Heart left ventricle (tissue), 16 donors: ENCODE measurements around the gene SCGB1D4. TPM values are rescaled to one million over a fixed set of nuclear protein-coding genes. Genes with fewer than 3 reads are reported as not detected.
"Not testable (repeated sequence)": the region's sequence is repeated elsewhere in the genome, so short reads cannot be mapped to it uniquely, and the experiment has no call there.

Experiments
- ATAC-seq, 4 donors: fragments of 200-7000 bp; cut with Tn5 transposase; one replicate each; pipeline ENCODE4 v1.9.1; 2020 to 2022; ENCODE audit warnings: moderate library complexity in 4 of 4, mild to moderate bottlenecking in 3 of 4, moderate number of reproducible peaks in 1 of 4
- DNase-seq, 5 donors: peaks; one replicate each; pipeline ENCODE4 v3.0.0-alpha.2; 2020
- H3K27ac ChIP-seq, 12 donors: fragments of 200-600 bp; sonication (generic) in 4 of 12; one replicate each; pipeline versions ENCODE4 v1.5.0 to v1.8.0; 2016 to 2022; ENCODE audit warnings: mild to moderate bottlenecking in 2 of 12
- H3K27me3 ChIP-seq, 9 donors: fragments of 200-600 bp; sonication (generic) in 2 of 9; one replicate each; pipeline versions ENCODE4 v1.5.1 to v1.8.0; 2016 to 2022; ENCODE audit warnings: mild to moderate bottlenecking in 3 of 9
- H3K36me3 ChIP-seq, 9 donors: fragments of 200-600 bp; sonication (generic) in 2 of 9; one replicate each; pipeline versions ENCODE4 v1.5.0 to v1.8.0; 2018 to 2022; ENCODE audit warnings: mild to moderate bottlenecking in 2 of 9
- H3K4me1 ChIP-seq, 12 donors: fragments of 200-600 bp; sonication (generic) in 4 of 12; one replicate each; pipeline versions ENCODE4 v1.5.0 to v1.8.0; 2016 to 2022; ENCODE audit warnings: mild to moderate bottlenecking in 3 of 12
- H3K4me3 ChIP-seq, 12 donors: fragments of 200-600 bp; sonication (generic) in 4 of 12; one replicate each; pipeline versions ENCODE4 v1.5.0 to v1.8.0; 2017 to 2022; ENCODE audit warnings: mild to moderate bottlenecking in 9 of 12, moderate library complexity in 4 of 12
- H3K9me3 ChIP-seq, 12 donors: fragments of 200-600 bp; sonication (generic) in 4 of 12; one replicate each; pipeline versions ENCODE4 v1.5.0 to v1.8.0; 2016 to 2022; ENCODE audit warnings: mild to moderate bottlenecking in 1 of 12
- CTCF ChIP-seq, 12 donors: fragments of 200-600 bp; sonication (generic) in 4 of 12; IDR thresholded peaks; one replicate each; pipeline versions ENCODE4 v1.5.0 to v1.8.0; 2018 to 2022; ENCODE audit warnings: antibody characterized with exemption in 12 of 12, mild to moderate bottlenecking in 5 of 12
- POLR2A ChIP-seq, 2 donors: fragments of 450-650 bp; IDR thresholded peaks; one replicate each; pipeline ENCODE4 v1.6.1; 2017; ENCODE audit warnings: antibody characterized with exemption in 2 of 2, mild to moderate bottlenecking in 2 of 2, moderate library complexity in 2 of 2
- WGBS, 4 donors: extraction: QIAGEN DNeasy Blood & Tissue Kit in 2 of 4; methylation state at CpG; one replicate each; pipeline versions ENCODE4 v1.1.5 to v1.1.7; 2013 to 2018; 5-methylcytosine and 5-hydroxymethylcytosine counted together
- intact Hi-C, 10 donors: fragments of 100-400 bp; cut with DNase I; formaldehyde crosslinking; loops; one replicate each; pipeline versions ENCODE4 v1.11.1 to v1.14.2; 2022
- long read RNA-seq, 3 donors: library from polyadenylated mRNA; unstranded; transcript quantifications; one replicate each; pipeline ENCODE4 v2.0.0, GENCODE V29; 2020 to 2021
- polyA plus RNA-seq, 2 donors: library from polyadenylated mRNA; stranded (reverse); fragments of 200-250 nt; gene quantifications; one replicate each; pipeline ENCODE4 v1.2.3, GENCODE V29; 2013
- total RNA-seq, 9 donors: library from RNA; depleted of rRNA in 2 of 9; stranded (reverse); fragments of >200 nt in 2 of 9; fragmentation: NEBNext Ultra II Directional in 3 of 9; extraction: Animal tissue kit (Norgen Biotek cat#: 25700) in 3 of 9; gene quantifications; one replicate each; pipeline versions ENCODE4 v1.1.0 to v1.2.4, GENCODE V29; 2016 to 2023
- donor health status: ischemic (EF 13 %, LVEDD 7.1; RV severe dilation, severe dysfunction).
- donor health status: healthy with polysubstance abuse.
- donor health status: DM: no; HTN: yes; CAD: no.
- donor health status: DM: no; HTN: no; CAD: no.
- donor health status: ischemic (EF 25% LVEDD 6.9; RV normal size, moderate dysfunction).
- donor health status: ischemic (EF 25% LVEDD 5.7; RV mildly dilated, moderate dysfunction).
- donor health status: healthy.
- donor health status: DM: yes; HTN: yes; CAD: no.
- donor health status: ischemic (EF 35%, LVEDD 5.7; RV mildly dilated, moderate dysfunction).
- donor health status: nonischemic (EF 11% LVEDD 7.7; RV severe dilation, severe dysfunction).
- donor health status: DM: yes; HTN: yes; CAD: no.
- donor health status: PGD.
- donor health status: ischemic (EF 29% LVEDD 5.4; RV normal size, mild dysfunction).
- donor health status: nonischemic (EF 23%, LVEDD 6.1; RV moderate dilation, normal function).

The SCGB1D4 gene
- not detected for total RNA-seq
- not detected for polyA plus RNA-seq
- long read RNA-seq, donor 1 = 0 reads
- long read RNA-seq, donor 2 = 0 reads
- long read RNA-seq, donor 3 = 0 reads

- TF ChIP-seq CTCF (IDR thresholded peaks at IDR 0.05) = no peak
- TF ChIP-seq POLR2A (IDR thresholded peaks at IDR 0.05) = no peak
- intact Hi-C loops = no loop called here
- Histone ChIP-seq H3K4me1 (no peaks in the 10 kb centered on the region), H3K9me3 (no peaks in the 10 kb centered on the region), H3K27me3 (peaks cover 0 to 25% (median 4%) of the 10 kb centered on the region in 9 donors), H3K36me3 (no peaks in the 10 kb centered on the region), H3K27ac (no peak within 1 kb of the TSS), H3K4me3 (no peak within 1 kb of the TSS)
- WGBS, 4 donors = 58 to 71% (median 62%) methylated on average over 7 of the region's 7 CpGs
- DNase-seq (no peak), ATAC-seq (no peak)
Measured at GRCh38 chr11:62298975-62299374, at the start of gene SCGB1D4. TSS of gene SCGB1D4 (minus strand) at chr11:62299075. CDS start at chr11:62299010, 65 bp downstream.

GRCh38 chr11:62345861-62346260, 47.0 kb upstream of the SCGB1D4 start:
- intact Hi-C loops = no loop called here
- 90 to 100% (median 94%) methylated on average over 6 of the region's 6 CpGs for WGBS, 4 donors
- no peak for DNase-seq
- TF ChIP-seq CTCF (IDR thresholded peaks at IDR 0.05) = no peak
- TF ChIP-seq POLR2A (IDR thresholded peaks at IDR 0.05) = no peak
- no peaks in the 10 kb centered on the region for H3K27me3 ChIP-seq
- no peak for ATAC-seq
- H3K4me1 ChIP-seq = peaks cover 0 to 27% (median 0%) of the 10 kb centered on the region in 12 donors
- no peak overlapping the region for H3K4me3 ChIP-seq
- H3K27ac ChIP-seq = no peak overlapping the region
- H3K9me3 ChIP-seq = no peaks in the 10 kb centered on the region
- H3K36me3 ChIP-seq = no peaks in the 10 kb centered on the region

- TF ChIP-seq POLR2A (IDR thresholded peaks at IDR 0.05) (no peak), CTCF (IDR thresholded peaks at IDR 0.05) (no peak)
- DNase-seq = no peak
- Histone ChIP-seq H3K4me3 (peak overlapping the region in 1 of 12 donors; percentile 37), H3K4me1 (peaks cover 0 to 35% (median 0%) of the 10 kb centered on the region in 12 donors), H3K9me3 (no peaks in the 10 kb centered on the region), H3K36me3 (no peaks in the 10 kb centered on the region), H3K27ac (peak overlapping the region in 1 of 12 donors; percentile 68), H3K27me3 (no peaks in the 10 kb centered on the region)
- intact Hi-C loops = loop anchor here in 5 of 10 donors (5.0 kb wide), 1 partner anchor 33 kb away; no protein-coding TSS in a partner anchor
- ATAC-seq = no peak
- 81 to 91% (median 86%) methylated on average over 1 of the region's 1 CpG for WGBS, 4 donors
Measured at GRCh38 chr11:62344210-62344609, 45.3 kb upstream of the SCGB1D4 start.

GRCh38 chr11:62343646-62344190, 44.8 kb upstream of the SCGB1D4 start:
- H3K36me3 ChIP-seq, DNase-seq, ATAC-seq, H3K4me3 ChIP-seq, H3K27me3 ChIP-seq, H3K9me3 ChIP-seq: not testable (repeated sequence)
- 90 to 94% (median 92%) methylated on average over 7 of the region's 7 CpGs for WGBS, 4 donors
- peak overlapping the region in 1 of 12 donors; percentile 68 for H3K27ac ChIP-seq
- intact Hi-C loops = loop anchor here in 5 of 10 donors (5.0 kb wide), 1 partner anchor 34 kb away; no protein-coding TSS in a partner anchor
- H3K4me1 ChIP-seq = peaks cover 0 to 40% (median 0%) of the 10 kb centered on the region in 12 donors
